AG09319 (cell line): Measurements from ENCODE around the gene ZNF133.

Experiments used
- DNase-seq: peaks from one replicate; pipeline ENCODE4 v3.0.0-alpha.2; 2010; ENCODE audit warnings: low read depth; ENCODE audit errors: extremely low read depth
- CTCF ChIP-seq: IDR thresholded peaks from 2 replicates; pipeline ENCODE4 v1.5.1; 2011; ENCODE audit warnings: low read depth, mild to moderate bottlenecking, inconsistent platforms, low read length, moderate library complexity

ZNF133 gene

GRCh38 chr20:18312723-18313122 lies 24.4 kb downstream of the ZNF133 start:
- no peak for TF ChIP-seq CTCF
- DNase-seq: no peak

- no peak for DNase-seq
- TF ChIP-seq CTCF: no peak
Observed at GRCh38 chr20:18313411-18313810, 25.1 kb downstream of the ZNF133 start.

- peak; percentile 1 for DNase-seq
- no peak for TF ChIP-seq CTCF
Observed at GRCh38 chr20:18314786-18315406, 26.6 kb downstream of the ZNF133 start.

GRCh38 chr20:18316166-18316565 lies 27.8 kb downstream of the ZNF133 start:
- no peak for TF ChIP-seq CTCF
- no peak for DNase-seq

GRCh38 chr20:18321316-18321715 lies 33.0 kb downstream of the ZNF133 start:
- TF ChIP-seq CTCF: no peak
- no peak for DNase-seq

- no peak for DNase-seq
- TF ChIP-seq CTCF: no peak
Observed at GRCh38 chr20:18321976-18322950, 33.9 kb downstream of the ZNF133 start.

GRCh38 chr20:18323705-18324104 lies 35.4 kb downstream of the ZNF133 start:
- DNase-seq: no peak
- TF ChIP-seq CTCF: no peak
